GM23338 (cell line): Measurements from ENCODE around the gene OR5C1. TPM values are rescaled to one million over a fixed set of nuclear protein-coding genes. Genes with fewer than 3 reads are reported as not detected.

ENCODE experiments used
- ATAC-seq: fragments of 200-7000 bp; cut with Tn5 transposase; 3 replicates; pipeline ENCODE4 v1.9.1; 2020
- DNase-seq: peaks from one replicate; pipeline ENCODE4 v3.0.0-alpha.2; 2015; ENCODE audit warnings: low spot score
- H2AFZ ChIP-seq: fragments of 200-600 bp; sonication (generic); 2 replicates; pipeline ENCODE4 v1.8.0; 2016; ENCODE audit warnings: antibody characterized with exemption, mild to moderate bottlenecking, moderate library complexity
- H3F3A ChIP-seq: fragments of 200-600 bp; sonication (generic); replicated peaks from 2 replicates; pipeline ENCODE4 v1.8.0; 2017; ENCODE audit warnings: antibody characterized with exemption, mixed run types, low read depth
- H3K27ac ChIP-seq: fragments of 200-600 bp; sonication (generic); 2 replicates; pipeline ENCODE4 v1.6.1; 2016; ENCODE audit warnings: low read depth
- H3K27me3 ChIP-seq: fragments of 200-600 bp; sonication (generic); 2 replicates; pipeline ENCODE4 v1.8.0; 2016; ENCODE audit warnings: mild to moderate bottlenecking, mixed run types, moderate library complexity; ENCODE audit not compliant: insufficient read depth
- H3K36me3 ChIP-seq: fragments of 200-600 bp; sonication (generic); 2 replicates; pipeline ENCODE4 v1.8.0; 2016; ENCODE audit warnings: mild to moderate bottlenecking; ENCODE audit not compliant: insufficient read depth
- H3K4me1 ChIP-seq: fragments of 200-600 bp; sonication (generic); 2 replicates; pipeline ENCODE4 v1.8.0; 2016; ENCODE audit warnings: mild to moderate bottlenecking, moderate library complexity; ENCODE audit not compliant: insufficient read depth
- H3K4me2 ChIP-seq: fragments of 200-600 bp; sonication (generic); 2 replicates; pipeline ENCODE4 v1.7.1; 2017; ENCODE audit warnings: mixed run types
- H3K4me3 ChIP-seq: fragments of 200-600 bp; sonication (generic); 2 replicates; pipeline ENCODE4 v1.6.1; 2016; ENCODE audit warnings: mixed run types
- H3K79me2 ChIP-seq: fragments of 200-600 bp; sonication (generic); replicated peaks from 2 replicates; pipeline ENCODE4 v1.8.0; 2017; ENCODE audit warnings: mild to moderate bottlenecking; ENCODE audit not compliant: insufficient read depth
- H3K9me2 ChIP-seq: fragments of 200-600 bp; sonication (generic); 2 replicates; pipeline ENCODE4 v1.8.0; 2017; ENCODE audit not compliant: insufficient read depth
- H4K20me1 ChIP-seq: fragments of 200-600 bp; sonication (generic); replicated peaks from 2 replicates; pipeline ENCODE4 v1.8.0; 2017; ENCODE audit warnings: mild to moderate bottlenecking; ENCODE audit not compliant: insufficient read depth
- H3K27ac Mint-ChIP-seq: 2 replicates; pipeline ENCODE4 v1.8.0; 2020; ENCODE audit warnings: inconsistent platforms, mild to moderate bottlenecking, moderate library complexity, mixed read lengths
- H3K27me3 Mint-ChIP-seq: 3 replicates; pipeline ENCODE4 v1.8.0; 2022; ENCODE audit warnings: low read depth, mild to moderate bottlenecking, moderate library complexity, mixed read lengths, inconsistent platforms; ENCODE audit not compliant: insufficient read depth, poor library complexity
- H3K36me3 Mint-ChIP-seq: 3 replicates; pipeline ENCODE4 v1.8.0; 2021; ENCODE audit warnings: low read depth, mild to moderate bottlenecking, inconsistent platforms, moderate library complexity, mixed read lengths
- H3K4me1 Mint-ChIP-seq: 3 replicates; pipeline ENCODE4 v1.8.0; 2020; ENCODE audit warnings: mild to moderate bottlenecking, inconsistent platforms, mixed read lengths
- H3K4me3 Mint-ChIP-seq: 3 replicates; pipeline ENCODE4 v1.8.0; 2021; ENCODE audit warnings: moderate library complexity, mild to moderate bottlenecking, inconsistent platforms, mixed read lengths
- H3K9me3 Mint-ChIP-seq: 3 replicates; pipeline ENCODE4 v1.8.0; 2020; ENCODE audit warnings: moderate library complexity, mild to moderate bottlenecking, inconsistent platforms, mixed read lengths
- CREB1 ChIP-seq: fragments of 250-450 bp; sonication (Bioruptor Pico); IDR thresholded peaks from 2 replicates; pipeline ENCODE4 v1.5.0; 2020; ENCODE audit warnings: low read depth, mild to moderate bottlenecking, moderate library complexity
- EZH2 ChIP-seq: fragments of 200-600 bp; sonication (generic); IDR thresholded peaks from one replicate; pipeline ENCODE4 v1.8.0; 2017; ENCODE audit warnings: antibody characterized with exemption, mild to moderate bottlenecking, low read depth; ENCODE audit not compliant: unreplicated experiment
- NANOG ChIP-seq: IDR thresholded peaks from 2 replicates; pipeline ENCODE4 v1.6.1; 2016; ENCODE audit warnings: antibody characterized with exemption, borderline replicate concordance
- polyA plus RNA-seq: library from polyadenylated mRNA; unstranded; fragments of >200 nt; fragmentation: Nextera tagmentation; extraction: Ambion mirVana; gene quantifications from 2 replicates; pipeline ENCODE4 v1.2.1, GENCODE V29; 2016
- total RNA-seq: library from RNA; depleted of rRNA; stranded (reverse); fragments of >200 nt; shearing (Covaris generic); gene quantifications from 2 replicates; pipeline ENCODE4 v1.2.3, GENCODE V29; 2014
- TF ChIP-seq, protein P1 (sequence below): IDR thresholded peaks from one replicate; pipeline ENCODE4 v1.6.1; 2018; ENCODE audit warnings: antibody characterized with exemption; ENCODE audit not compliant: unreplicated experiment
- TF ChIP-seq, protein P2 (sequence below): IDR thresholded peaks from 2 replicates; pipeline ENCODE4 v1.6.1; 2016; ENCODE audit warnings: antibody characterized with exemption
- TF ChIP-seq, protein P3 (sequence below), 2 experiments: fragments of 200-600 bp in 1 of 2; sonication (generic) in 1 of 2; conservative IDR thresholded peaks; 2 replicates each; pipeline versions ENCODE4 v1.5.1 to v1.6.1; 2016 to 2017; ENCODE audit warnings: antibody characterized with exemption in 2 of 2, low read depth in 2 of 2, mild to moderate bottlenecking in 2 of 2, moderate library complexity in 1 of 2

The OR5C1 gene
- total and polyA plus RNA-seq, 2 experiments from 2014 or later, result not detected

DNA sequence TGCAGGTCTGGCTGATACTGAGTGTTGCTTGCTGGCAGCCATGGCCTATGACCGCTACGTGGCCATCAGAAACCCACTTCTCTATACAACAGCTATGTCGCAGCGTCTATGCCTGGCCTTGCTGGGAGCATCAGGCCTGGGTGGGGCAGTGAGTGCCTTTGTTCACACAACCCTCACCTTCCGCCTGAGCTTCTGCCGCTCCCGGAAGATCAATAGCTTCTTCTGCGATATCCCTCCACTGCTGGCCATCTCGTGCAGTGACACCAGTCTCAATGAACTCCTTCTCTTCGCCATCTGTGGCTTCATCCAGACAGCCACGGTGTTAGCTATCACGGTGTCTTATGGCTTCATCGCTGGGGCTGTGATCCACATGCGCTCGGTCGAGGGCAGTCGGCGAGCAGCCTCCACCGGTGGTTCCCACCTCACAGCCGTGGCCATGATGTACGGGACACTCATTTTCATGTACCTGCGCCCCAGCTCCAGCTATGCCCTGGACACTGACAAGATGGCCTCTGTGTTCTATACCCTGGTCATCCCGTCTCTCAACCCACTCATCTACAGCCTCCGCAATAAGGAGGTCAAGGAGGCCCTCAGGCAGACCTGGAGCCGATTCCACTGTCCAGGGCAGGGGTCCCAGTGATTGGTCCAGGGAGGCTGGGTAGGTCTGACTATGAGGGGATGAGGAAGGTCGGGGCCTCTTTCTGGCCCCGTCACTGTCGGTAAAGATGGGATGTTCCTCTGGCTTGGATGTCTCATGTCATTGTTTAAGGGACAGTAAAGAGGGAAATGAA lies 718 bp downstream of the OR5C1 start (continued):
- TF ChIP-seq, protein P1, sequence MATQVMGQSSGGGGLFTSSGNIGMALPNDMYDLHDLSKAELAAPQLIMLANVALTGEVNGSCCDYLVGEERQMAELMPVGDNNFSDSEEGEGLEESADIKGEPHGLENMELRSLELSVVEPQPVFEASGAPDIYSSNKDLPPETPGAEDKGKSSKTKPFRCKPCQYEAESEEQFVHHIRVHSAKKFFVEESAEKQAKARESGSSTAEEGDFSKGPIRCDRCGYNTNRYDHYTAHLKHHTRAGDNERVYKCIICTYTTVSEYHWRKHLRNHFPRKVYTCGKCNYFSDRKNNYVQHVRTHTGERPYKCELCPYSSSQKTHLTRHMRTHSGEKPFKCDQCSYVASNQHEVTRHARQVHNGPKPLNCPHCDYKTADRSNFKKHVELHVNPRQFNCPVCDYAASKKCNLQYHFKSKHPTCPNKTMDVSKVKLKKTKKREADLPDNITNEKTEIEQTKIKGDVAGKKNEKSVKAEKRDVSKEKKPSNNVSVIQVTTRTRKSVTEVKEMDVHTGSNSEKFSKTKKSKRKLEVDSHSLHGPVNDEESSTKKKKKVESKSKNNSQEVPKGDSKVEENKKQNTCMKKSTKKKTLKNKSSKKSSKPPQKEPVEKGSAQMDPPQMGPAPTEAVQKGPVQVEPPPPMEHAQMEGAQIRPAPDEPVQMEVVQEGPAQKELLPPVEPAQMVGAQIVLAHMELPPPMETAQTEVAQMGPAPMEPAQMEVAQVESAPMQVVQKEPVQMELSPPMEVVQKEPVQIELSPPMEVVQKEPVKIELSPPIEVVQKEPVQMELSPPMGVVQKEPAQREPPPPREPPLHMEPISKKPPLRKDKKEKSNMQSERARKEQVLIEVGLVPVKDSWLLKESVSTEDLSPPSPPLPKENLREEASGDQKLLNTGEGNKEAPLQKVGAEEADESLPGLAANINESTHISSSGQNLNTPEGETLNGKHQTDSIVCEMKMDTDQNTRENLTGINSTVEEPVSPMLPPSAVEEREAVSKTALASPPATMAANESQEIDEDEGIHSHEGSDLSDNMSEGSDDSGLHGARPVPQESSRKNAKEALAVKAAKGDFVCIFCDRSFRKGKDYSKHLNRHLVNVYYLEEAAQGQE, result no peak
- TF ChIP-seq CREB1 (no peak), NANOG (no peak), EZH2 (no peak)
- TF ChIP-seq, protein P2, sequence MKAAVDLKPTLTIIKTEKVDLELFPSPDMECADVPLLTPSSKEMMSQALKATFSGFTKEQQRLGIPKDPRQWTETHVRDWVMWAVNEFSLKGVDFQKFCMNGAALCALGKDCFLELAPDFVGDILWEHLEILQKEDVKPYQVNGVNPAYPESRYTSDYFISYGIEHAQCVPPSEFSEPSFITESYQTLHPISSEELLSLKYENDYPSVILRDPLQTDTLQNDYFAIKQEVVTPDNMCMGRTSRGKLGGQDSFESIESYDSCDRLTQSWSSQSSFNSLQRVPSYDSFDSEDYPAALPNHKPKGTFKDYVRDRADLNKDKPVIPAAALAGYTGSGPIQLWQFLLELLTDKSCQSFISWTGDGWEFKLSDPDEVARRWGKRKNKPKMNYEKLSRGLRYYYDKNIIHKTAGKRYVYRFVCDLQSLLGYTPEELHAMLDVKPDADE, result no peak
- TF ChIP-seq, protein P3, sequence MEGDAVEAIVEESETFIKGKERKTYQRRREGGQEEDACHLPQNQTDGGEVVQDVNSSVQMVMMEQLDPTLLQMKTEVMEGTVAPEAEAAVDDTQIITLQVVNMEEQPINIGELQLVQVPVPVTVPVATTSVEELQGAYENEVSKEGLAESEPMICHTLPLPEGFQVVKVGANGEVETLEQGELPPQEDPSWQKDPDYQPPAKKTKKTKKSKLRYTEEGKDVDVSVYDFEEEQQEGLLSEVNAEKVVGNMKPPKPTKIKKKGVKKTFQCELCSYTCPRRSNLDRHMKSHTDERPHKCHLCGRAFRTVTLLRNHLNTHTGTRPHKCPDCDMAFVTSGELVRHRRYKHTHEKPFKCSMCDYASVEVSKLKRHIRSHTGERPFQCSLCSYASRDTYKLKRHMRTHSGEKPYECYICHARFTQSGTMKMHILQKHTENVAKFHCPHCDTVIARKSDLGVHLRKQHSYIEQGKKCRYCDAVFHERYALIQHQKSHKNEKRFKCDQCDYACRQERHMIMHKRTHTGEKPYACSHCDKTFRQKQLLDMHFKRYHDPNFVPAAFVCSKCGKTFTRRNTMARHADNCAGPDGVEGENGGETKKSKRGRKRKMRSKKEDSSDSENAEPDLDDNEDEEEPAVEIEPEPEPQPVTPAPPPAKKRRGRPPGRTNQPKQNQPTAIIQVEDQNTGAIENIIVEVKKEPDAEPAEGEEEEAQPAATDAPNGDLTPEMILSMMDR (conservative IDR thresholded peaks at IDR 0.05; ENCODE audit: low read depth in 2 of 2), result no peak

DNA sequence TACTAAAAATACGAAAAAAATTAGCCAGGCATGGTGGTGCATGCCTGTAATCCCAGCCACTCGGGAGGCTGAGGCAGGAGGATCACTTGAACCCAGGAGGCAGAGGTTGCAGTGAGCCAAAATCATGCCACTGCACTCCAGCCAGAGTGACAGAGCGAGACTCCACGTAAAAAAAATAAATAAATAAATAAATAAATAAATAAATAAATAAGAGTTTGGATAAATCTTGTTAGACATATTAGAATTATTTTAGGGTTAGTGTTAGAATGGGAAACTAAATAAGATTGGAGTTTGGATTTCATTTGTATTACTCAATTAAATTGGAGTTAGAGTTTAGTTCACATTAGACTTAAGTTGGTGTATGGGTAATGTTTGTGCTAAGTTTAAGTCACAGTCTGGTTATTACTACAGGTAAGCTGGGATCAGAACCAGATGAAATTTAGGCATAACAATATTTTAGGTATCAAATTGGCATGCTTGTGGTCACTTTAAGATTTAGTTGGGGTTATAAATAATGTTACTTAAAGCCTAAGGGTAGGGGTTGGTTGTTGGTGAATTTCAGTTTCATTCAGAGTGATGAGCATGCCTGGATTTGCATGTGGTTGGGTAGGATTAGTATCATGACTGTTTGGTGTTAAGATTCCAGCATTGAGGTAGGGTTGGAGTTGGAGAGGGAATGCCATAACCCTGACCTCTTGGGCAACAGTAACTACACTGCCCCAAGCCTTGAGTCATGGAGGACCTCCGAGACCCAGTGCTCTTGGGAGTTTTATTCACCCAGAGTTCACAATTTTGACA lies 3.3 kb downstream of the OR5C1 start:
- Mint-ChIP-seq H3K4me3 (no peak overlapping the region), H3K27me3 (peaks cover 10% of the 10 kb centered on the region), H3K27ac (no peak overlapping the region), H3K4me1 (no peaks in the 10 kb centered on the region), H3K9me3 (peaks cover 86% of the 10 kb centered on the region), H3K36me3 (peaks cover 14% of the 10 kb centered on the region)
- no peaks in the 10 kb centered on the region for H3K79me2 ChIP-seq
- no peaks in the 10 kb centered on the region for H3K9me2 ChIP-seq
- ATAC-seq (no peak), DNase-seq (no peak)
- no peaks in the 10 kb centered on the region for H4K20me1 ChIP-seq
- H3K36me3 ChIP-seq, result no peaks in the 10 kb centered on the region
- H3K4me3 ChIP-seq, result no peak overlapping the region
- no peaks in the 10 kb centered on the region for H3K27me3 ChIP-seq
- H3K4me2 ChIP-seq, result no peak overlapping the region
- TF ChIP-seq EZH2, result no peak
- H3K4me1 ChIP-seq, result no peaks in the 10 kb centered on the region
- no peaks in the 10 kb centered on the region for H3F3A ChIP-seq
- no peak overlapping the region for H2AFZ ChIP-seq
- no peak overlapping the region for H3K27ac ChIP-seq
